Spinal cord (tissue), 10 donors: Measurements from ENCODE around the gene TOPORS. TPM values are rescaled to one million over a fixed set of nuclear protein-coding genes. Genes with fewer than 3 reads are reported as not detected.

Experiments
- DNase-seq, 6 donors: peaks; one replicate each; pipeline versions ENCODE4 v3.0.0 to v3.0.0-alpha.2; 2013 to 2015; ENCODE audit warnings: low spot score in 6 of 6, low read depth in 4 of 6
- H3K27ac ChIP-seq: one replicate; pipeline ENCODE4 v1.5.1; 2013; ENCODE audit warnings: low read depth, low read length, control low read depth
- H3K27me3 ChIP-seq: one replicate; pipeline ENCODE4 v1.6.1; 2013; ENCODE audit warnings: low read length; ENCODE audit not compliant: control insufficient read depth, insufficient read depth
- H3K36me3 ChIP-seq: one replicate; pipeline ENCODE4 v1.6.1; 2013; ENCODE audit warnings: low read length; ENCODE audit not compliant: control insufficient read depth, insufficient read depth
- H3K4me1 ChIP-seq: one replicate; pipeline ENCODE4 v1.6.1; 2013; ENCODE audit warnings: low read length; ENCODE audit not compliant: control insufficient read depth, insufficient read depth
- H3K4me3 ChIP-seq: one replicate; pipeline ENCODE4 v1.5.1; 2013; ENCODE audit warnings: low read depth, low read length, control low read depth
- H3K9me3 ChIP-seq: one replicate; pipeline ENCODE4 v1.6.1; 2013; ENCODE audit warnings: low read length; ENCODE audit not compliant: control insufficient read depth, insufficient read depth
- WGBS: methylation state at CpG from one replicate; pipeline ENCODE4 v1.1.5; 2013; ENCODE audit warnings: missing lambda C conversion rate; ENCODE audit not compliant: insufficient coverage; 5-methylcytosine and 5-hydroxymethylcytosine counted together
- polyA plus RNA-seq, 2 donors: library from polyadenylated mRNA; unstranded; fragments of 120-200 nt; gene quantifications; one replicate each; pipeline ENCODE4 v1.2.1, GENCODE V29; 2013; ENCODE audit not compliant: insufficient read length in 2 of 2
- total RNA-seq, 2 donors: library from RNA; depleted of rRNA in 1 of 2; stranded (reverse); fragments of 120-200 nt in 1 of 2; fragments of >200 nt in 1 of 2; gene quantifications; one replicate each; pipeline versions ENCODE4 v1.2.3 to v1.2.4, GENCODE V29; 2013 to 2014
- donor health status: healthy.

Gene TOPORS
- total and polyA plus RNA-seq, 4 donors, result 17.1 to 42.3 (median 26.6) TPM

GRCh38 chr9:32581512-32582143 is 29.2 kb upstream of the TOPORS start:
- no peak overlapping the region for H3K4me3 ChIP-seq
- no peak overlapping the region for H3K27ac ChIP-seq
- whole genome bisulfite sequencing, result 80% methylated on average over 1 of the region's 3 CpGs

DNA sequence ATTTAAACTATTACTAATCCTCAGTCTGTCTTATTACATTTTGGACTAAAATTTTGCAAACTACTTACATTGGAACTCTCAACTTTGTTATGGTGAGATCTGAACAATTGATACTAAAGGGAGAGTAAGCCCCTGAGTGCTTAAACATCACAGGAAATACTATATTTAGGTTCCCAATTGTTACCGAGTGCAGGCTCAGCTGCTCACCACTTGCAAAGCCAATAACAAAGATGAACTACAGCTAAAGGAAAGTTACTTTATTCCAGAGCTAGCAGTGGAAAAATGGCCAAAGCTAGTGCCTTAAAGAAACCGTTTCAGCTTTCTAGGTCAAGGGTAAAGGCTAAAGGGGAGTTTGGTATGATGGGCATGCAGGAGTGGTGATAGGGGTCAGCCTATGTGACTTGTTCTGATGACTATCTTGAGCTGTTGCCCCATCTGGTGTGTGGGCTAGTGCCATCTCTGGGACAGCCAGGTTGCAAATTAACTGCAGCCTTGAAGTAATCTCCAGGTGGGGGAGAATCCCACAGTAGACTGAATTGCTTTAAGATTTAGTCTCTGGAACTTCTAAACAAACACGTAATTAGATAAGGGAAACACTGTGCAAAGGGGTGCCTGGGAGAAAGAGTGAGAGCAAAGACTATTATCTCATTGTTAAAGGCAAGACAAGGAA is 28.4 kb upstream of the TOPORS start:
- Histone ChIP-seq H3K4me1 (no peaks in the 10 kb centered on the region), H3K27ac (no peak overlapping the region), H3K36me3 (no peaks in the 10 kb centered on the region), H3K27me3 (no peaks in the 10 kb centered on the region), H3K4me3 (no peak overlapping the region), H3K9me3 (no peaks in the 10 kb centered on the region)
- WGBS, result 53% methylated on average over 1 of the region's 3 CpGs
- no peak for DNase-seq

More at GRCh38 chr9:32581512-32582143, 29.2 kb upstream of the TOPORS start:
- peak; percentile 17 to 95 (median 62) for DNase-seq
- no peaks in the 10 kb centered on the region for H3K36me3 ChIP-seq
- H3K4me1 ChIP-seq, result no peaks in the 10 kb centered on the region
- peaks cover 3% of the 10 kb centered on the region for H3K9me3 ChIP-seq
- H3K27me3 ChIP-seq, result no peaks in the 10 kb centered on the region

DNA sequence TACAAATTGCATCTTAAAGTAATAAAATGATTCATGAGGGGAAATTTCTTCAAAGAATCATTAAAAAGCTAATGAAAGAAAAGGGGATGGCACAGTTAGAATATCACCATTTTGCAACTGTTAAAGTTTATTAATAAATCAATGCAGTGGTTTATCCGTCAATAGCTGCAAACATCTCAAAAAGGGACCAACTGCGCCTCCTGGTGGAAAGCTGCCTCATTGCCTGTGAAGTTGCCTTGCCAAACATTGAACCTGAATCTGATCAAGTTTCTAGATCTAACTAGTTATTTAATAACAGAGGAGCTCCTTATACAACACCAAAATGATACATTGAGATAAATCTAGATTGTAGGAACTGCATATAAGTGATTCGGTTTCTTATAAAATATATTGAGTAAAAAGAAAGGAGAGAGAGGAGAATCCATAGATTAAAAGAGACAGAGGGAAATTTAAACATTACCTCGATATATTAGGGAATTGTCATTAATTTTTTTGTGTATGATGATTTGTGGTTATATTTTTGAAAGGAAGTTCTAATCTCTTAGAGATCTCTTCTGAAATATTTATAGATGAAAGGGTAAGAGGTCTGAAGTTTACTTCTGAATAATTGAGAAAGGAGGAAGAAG is 27.4 kb upstream of the TOPORS start:
- WGBS, result no CpG with 5 or more reads among the region's 4 CpGs

GRCh38 chr9:32578976-32579375 is 26.6 kb upstream of the TOPORS start:
- no peak overlapping the region for H3K4me3 ChIP-seq
- H3K36me3 ChIP-seq, result no peaks in the 10 kb centered on the region
- H3K27ac ChIP-seq, result no peak overlapping the region
- 73% methylated on average over 4 of the region's 5 CpGs for WGBS
- no peaks in the 10 kb centered on the region for H3K27me3 ChIP-seq
- H3K9me3 ChIP-seq, result no peaks in the 10 kb centered on the region
- H3K4me1 ChIP-seq, result no peaks in the 10 kb centered on the region
- no peak for DNase-seq

More for the DNA sequence above, 27.4 kb upstream of the TOPORS start:
- Histone ChIP-seq H3K27me3 (no peaks in the 10 kb centered on the region), H3K9me3 (no peaks in the 10 kb centered on the region), H3K36me3 (no peaks in the 10 kb centered on the region), H3K27ac (no peak overlapping the region), H3K4me3 (no peak overlapping the region), H3K4me1 (no peaks in the 10 kb centered on the region)
- DNase-seq, result peak; percentile 15 to 89 (median 50)

DNA sequence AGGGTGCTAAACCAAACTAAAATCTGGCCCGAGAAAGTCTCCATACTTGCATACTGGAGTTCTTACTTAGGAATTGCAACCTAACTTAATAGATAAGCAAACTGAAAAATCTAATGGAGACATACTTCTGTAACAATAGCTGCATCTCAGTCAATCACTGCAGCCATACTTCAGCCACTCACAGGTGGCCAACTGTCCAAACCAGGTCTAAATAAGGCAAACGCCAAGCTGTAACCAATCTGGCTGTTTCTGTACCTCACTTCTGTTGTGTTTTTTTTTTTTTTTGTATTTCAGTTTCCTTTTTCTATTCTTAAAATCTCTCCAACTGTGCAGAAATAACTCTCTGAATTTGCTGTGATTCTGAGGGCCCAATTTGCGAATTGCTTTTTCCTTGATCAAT is 24.9 kb upstream of the TOPORS start:
- H3K36me3 ChIP-seq, result no peaks in the 10 kb centered on the region
- H3K27me3 ChIP-seq, result no peaks in the 10 kb centered on the region
- DNase-seq, result no peak
- no CpG with 5 or more reads among the region's 3 CpGs for WGBS
- H3K27ac ChIP-seq, result no peak overlapping the region
- H3K4me1 ChIP-seq, result no peaks in the 10 kb centered on the region
- H3K4me3 ChIP-seq, result no peak overlapping the region
- no peaks in the 10 kb centered on the region for H3K9me3 ChIP-seq

GRCh38 chr9:32574858-32575257 is 22.5 kb upstream of the TOPORS start:
- no peak for DNase-seq
- no peak overlapping the region for H3K27ac ChIP-seq
- H3K36me3 ChIP-seq, result peaks cover 4% of the 10 kb centered on the region
- WGBS, result no CpG with 5 or more reads among the region's 1 CpG
- H3K4me3 ChIP-seq, result no peak overlapping the region
- no peaks in the 10 kb centered on the region for H3K27me3 ChIP-seq
- no peaks in the 10 kb centered on the region for H3K4me1 ChIP-seq
- no peaks in the 10 kb centered on the region for H3K9me3 ChIP-seq

GRCh38 chr9:32573821-32574220 is 21.4 kb upstream of the TOPORS start:
- Histone ChIP-seq H3K36me3 (peaks cover 9% of the 10 kb centered on the region), H3K27ac (no peak overlapping the region), H3K9me3 (no peaks in the 10 kb centered on the region), H3K27me3 (no peaks in the 10 kb centered on the region), H3K4me1 (no peaks in the 10 kb centered on the region), H3K4me3 (no peak overlapping the region)
- WGBS, result 92% methylated on average over 2 of the region's 7 CpGs
- no peak for DNase-seq

- peaks cover 9% of the 10 kb centered on the region for H3K36me3 ChIP-seq
- WGBS, result 0% methylated on average over 30 of the region's 36 CpGs
Measured at GRCh38 chr9:32572900-32573523, 20.6 kb upstream of the TOPORS start, which contains the start of gene NDUFB6. Gene NDUFB6, minus strand, starts transcription at chr9:32573159. Its CDS starts 99 bp downstream, at chr9:32573060.

DNA sequence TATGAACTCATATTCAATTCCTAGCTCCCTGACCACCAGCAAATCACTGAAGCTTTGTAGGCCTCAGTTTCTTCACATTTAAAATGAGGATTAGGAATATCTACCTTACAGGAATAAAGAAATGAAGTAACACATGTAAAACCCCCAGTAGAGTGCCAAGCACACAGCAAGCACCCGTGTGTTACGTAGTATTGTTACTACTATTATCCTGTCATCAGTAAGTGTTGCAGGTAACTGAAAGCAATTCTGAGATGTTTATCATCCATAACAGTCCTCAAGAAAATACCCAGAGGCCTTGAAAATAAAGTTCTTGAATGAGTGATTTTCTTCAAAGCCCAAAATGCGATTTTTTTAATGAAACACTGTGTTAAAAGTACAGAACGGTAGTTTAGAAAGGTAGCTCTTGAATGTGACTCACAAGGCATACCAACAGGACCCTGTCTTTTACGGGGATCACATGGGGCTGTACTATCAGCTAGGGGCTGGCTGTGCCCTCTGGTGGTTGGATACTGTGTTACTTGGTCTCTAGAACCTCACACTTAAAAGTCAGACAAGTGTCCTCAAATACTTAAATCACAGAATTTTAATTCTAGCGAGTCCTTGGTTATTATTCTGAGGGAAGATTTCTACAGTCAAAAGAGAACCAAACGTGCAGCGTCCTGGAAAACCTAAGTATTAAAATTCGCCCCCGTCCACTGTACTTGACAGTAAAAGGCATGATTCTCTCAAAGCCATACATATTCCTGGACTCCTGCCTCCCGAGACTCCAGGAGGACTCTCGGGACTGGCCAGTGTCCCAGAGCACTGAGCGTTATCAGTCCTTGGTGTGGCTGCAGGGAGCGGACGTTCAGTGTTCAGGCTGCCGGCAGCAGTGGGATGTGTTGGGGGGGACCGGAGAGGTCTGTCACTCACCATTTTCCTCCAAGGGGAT is 19.8 kb upstream of the TOPORS start:
- H3K9me3 ChIP-seq, result no peaks in the 10 kb centered on the region
- 0% methylated on average over 8 of the region's 17 CpGs for WGBS
- no peaks in the 10 kb centered on the region for H3K4me1 ChIP-seq
- peak overlapping the region; percentile 91 for H3K27ac ChIP-seq
- no peaks in the 10 kb centered on the region for H3K27me3 ChIP-seq
- peak; percentile 12 to 88 (median 45) for DNase-seq
- H3K4me3 ChIP-seq, result peak overlapping the region; percentile 91
- H3K36me3 ChIP-seq, result peaks cover 10% of the 10 kb centered on the region

More at GRCh38 chr9:32572900-32573523, 20.6 kb upstream of the TOPORS start, which contains the start of gene NDUFB6:
- Histone ChIP-seq H3K4me3 (peak within 1 kb of the TSS; percentile 91), H3K27me3 (no peaks in the 10 kb centered on the region), H3K4me1 (no peaks in the 10 kb centered on the region), H3K9me3 (no peaks in the 10 kb centered on the region), H3K27ac (peak within 1 kb of the TSS; percentile 91)
- peak; percentile 86 to 98 (median 90) for DNase-seq
